ENCODE results near the gene UFSP2.

The UFSP2 gene

GRCh38 chr4:185390941-185391340 lies 34.8 kb downstream of the UFSP2 start:
- Mint-ChIP-seq H3K9me3 (no peaks in the 10 kb centered on the region), H3K27me3 (no peaks in the 10 kb centered on the region), H3K27ac (peak overlapping the region in 1 of 2 donors; percentile 32), H3K4me1 (ENCODE audit: low read depth in 2 of 2) (peaks cover 8 to 13% of the 10 kb centered on the region in 2 donors), H3K36me3 (ENCODE audit: insufficient read depth) (peaks cover 8% of the 10 kb centered on the region), H3K4me3 (no peak overlapping the region)
- no peak for ATAC-seq (replicated peaks)
- no peak for DNase-seq

- Mint-ChIP-seq H3K4me3 (no peak overlapping the region), H3K27ac (no peak overlapping the region), H3K4me1 (ENCODE audit: low read depth in 2 of 2) (peaks cover 0 to 8% of the 10 kb centered on the region in 2 donors), H3K27me3 (no peaks in the 10 kb centered on the region), H3K9me3 (no peaks in the 10 kb centered on the region), H3K36me3 (ENCODE audit: insufficient read depth) (no peaks in the 10 kb centered on the region)
- DNase-seq (no peak), ATAC-seq (replicated peaks) (no peak)
Measured at GRCh38 chr4:185387957-185388356, 37.8 kb downstream of the UFSP2 start.

- Mint-ChIP-seq H3K36me3 (ENCODE audit: insufficient read depth) (no peaks in the 10 kb centered on the region), H3K27ac (peak overlapping the region in 1 of 2 donors; percentile 63), H3K4me3 (no peak overlapping the region), H3K9me3 (peaks cover 0 to 11% of the 10 kb centered on the region in 2 donors), H3K4me1 (ENCODE audit: low read depth in 2 of 2) (peaks cover 0 to 8% of the 10 kb centered on the region in 2 donors), H3K27me3 (no peaks in the 10 kb centered on the region)
- ATAC-seq (replicated peaks) (no peak), DNase-seq (no peak)
Measured at GRCh38 chr4:185384930-185385331, 40.8 kb downstream of the UFSP2 start.

- ATAC-seq (replicated peaks) (no peak), DNase-seq (no peak)
- Mint-ChIP-seq H3K9me3 (peaks cover 0 to 11% of the 10 kb centered on the region in 2 donors), H3K36me3 (ENCODE audit: insufficient read depth) (no peaks in the 10 kb centered on the region), H3K27ac (no peak overlapping the region), H3K4me1 (ENCODE audit: low read depth in 2 of 2) (peaks cover 0 to 8% of the 10 kb centered on the region in 2 donors), H3K27me3 (no peaks in the 10 kb centered on the region), H3K4me3 (no peak overlapping the region)
Measured at GRCh38 chr4:185384061-185384460, 41.7 kb downstream of the UFSP2 start.

- no peaks in the 10 kb centered on the region for H3K27me3 Mint-ChIP-seq
- DNase-seq (no peak), ATAC-seq (replicated peaks) (no peak)
- H3K27ac Mint-ChIP-seq = no peak overlapping the region
- no peak overlapping the region for H3K4me3 Mint-ChIP-seq
- peaks cover 0 to 11% of the 10 kb centered on the region in 2 donors for H3K9me3 Mint-ChIP-seq
- H3K4me1 Mint-ChIP-seq (ENCODE audit: low read depth in 2 of 2) = peaks cover 0 to 8% of the 10 kb centered on the region in 2 donors
- H3K36me3 Mint-ChIP-seq (ENCODE audit: insufficient read depth) = no peaks in the 10 kb centered on the region
Measured at GRCh38 chr4:185383451-185383850, 42.3 kb downstream of the UFSP2 start.

- peaks cover 0 to 8% of the 10 kb centered on the region in 2 donors for H3K4me1 Mint-ChIP-seq (ENCODE audit: low read depth in 2 of 2)
- no peaks in the 10 kb centered on the region for H3K27me3 Mint-ChIP-seq
- no peak overlapping the region for H3K4me3 Mint-ChIP-seq
- no peak for ATAC-seq (replicated peaks)
- no peaks in the 10 kb centered on the region for H3K36me3 Mint-ChIP-seq (ENCODE audit: insufficient read depth)
- H3K27ac Mint-ChIP-seq = no peak overlapping the region
- DNase-seq = no peak
- H3K9me3 Mint-ChIP-seq = peaks cover 0 to 11% of the 10 kb centered on the region in 2 donors
Measured at GRCh38 chr4:185382754-185383153, 43.0 kb downstream of the UFSP2 start.

- Mint-ChIP-seq H3K4me1 (ENCODE audit: low read depth in 2 of 2) (peaks cover 0 to 8% of the 10 kb centered on the region in 2 donors), H3K9me3 (peaks cover 0 to 11% of the 10 kb centered on the region in 2 donors), H3K27me3 (no peaks in the 10 kb centered on the region), H3K36me3 (ENCODE audit: insufficient read depth) (no peaks in the 10 kb centered on the region), H3K4me3 (no peak overlapping the region), H3K27ac (no peak overlapping the region)
- no peak for ATAC-seq (replicated peaks)
- no peak for DNase-seq
Measured at GRCh38 chr4:185381288-185382196, 44.2 kb downstream of the UFSP2 start.

- no peak for ATAC-seq (replicated peaks)
- H3K9me3 Mint-ChIP-seq = peaks cover 0 to 11% of the 10 kb centered on the region in 2 donors
Measured at GRCh38 chr4:185380320-185380719, 45.4 kb downstream of the UFSP2 start.

GRCh38 chr4:185379326-185380295 lies 46.2 kb downstream of the UFSP2 start:
- Mint-ChIP-seq H3K9me3 (peaks cover 0 to 11% of the 10 kb centered on the region in 2 donors), H3K36me3 (ENCODE audit: insufficient read depth) (no peaks in the 10 kb centered on the region), H3K27ac (no peak overlapping the region), H3K4me3 (no peak overlapping the region), H3K27me3 (no peaks in the 10 kb centered on the region), H3K4me1 (ENCODE audit: low read depth in 2 of 2) (peaks cover 0 to 3% of the 10 kb centered on the region in 2 donors)
- ATAC-seq (replicated peaks) = no peak
- DNase-seq = no peak

More at GRCh38 chr4:185380320-185380719, 45.4 kb downstream of the UFSP2 start:
- H3K4me1 Mint-ChIP-seq (ENCODE audit: low read depth in 2 of 2) = peaks cover 0 to 8% of the 10 kb centered on the region in 2 donors
- H3K4me3 Mint-ChIP-seq = no peak overlapping the region
- H3K27me3 Mint-ChIP-seq = no peaks in the 10 kb centered on the region
- no peaks in the 10 kb centered on the region for H3K36me3 Mint-ChIP-seq (ENCODE audit: insufficient read depth)
- H3K27ac Mint-ChIP-seq = no peak overlapping the region
- no peak for DNase-seq

GRCh38 chr4:185378264-185378663 lies 47.5 kb downstream of the UFSP2 start:
- no peaks in the 10 kb centered on the region for H3K4me1 Mint-ChIP-seq (ENCODE audit: low read depth in 2 of 2)
- ATAC-seq (replicated peaks) (no peak), DNase-seq (no peak)
- H3K27me3 Mint-ChIP-seq = no peaks in the 10 kb centered on the region
- H3K9me3 Mint-ChIP-seq = peaks cover 0 to 11% of the 10 kb centered on the region in 2 donors
- no peaks in the 10 kb centered on the region for H3K36me3 Mint-ChIP-seq (ENCODE audit: insufficient read depth)
- H3K4me3 Mint-ChIP-seq = no peak overlapping the region
- no peak overlapping the region for H3K27ac Mint-ChIP-seq

- no peaks in the 10 kb centered on the region for H3K4me1 Mint-ChIP-seq (ENCODE audit: low read depth in 2 of 2)
- no peak overlapping the region for H3K27ac Mint-ChIP-seq
- H3K36me3 Mint-ChIP-seq (ENCODE audit: insufficient read depth) = peaks cover 4% of the 10 kb centered on the region
- H3K4me3 Mint-ChIP-seq = no peak overlapping the region
- DNase-seq (no peak), ATAC-seq (replicated peaks) (no peak)
- no peaks in the 10 kb centered on the region for H3K27me3 Mint-ChIP-seq
- no peaks in the 10 kb centered on the region for H3K9me3 Mint-ChIP-seq
Measured at GRCh38 chr4:185374573-185374972, 51.2 kb downstream of the UFSP2 start.

- H3K36me3 Mint-ChIP-seq (ENCODE audit: insufficient read depth) = peaks cover 4% of the 10 kb centered on the region
- no peak overlapping the region for H3K4me3 Mint-ChIP-seq
- no peak overlapping the region for H3K27ac Mint-ChIP-seq
- no peaks in the 10 kb centered on the region for H3K9me3 Mint-ChIP-seq
- H3K4me1 Mint-ChIP-seq (ENCODE audit: low read depth in 2 of 2) = no peaks in the 10 kb centered on the region
- H3K27me3 Mint-ChIP-seq = no peaks in the 10 kb centered on the region
- DNase-seq = no peak
- ATAC-seq (replicated peaks) = no peak
Measured at GRCh38 chr4:185374027-185374426, 51.7 kb downstream of the UFSP2 start.

- Mint-ChIP-seq H3K4me1 (ENCODE audit: low read depth in 2 of 2) (no peaks in the 10 kb centered on the region), H3K27me3 (no peaks in the 10 kb centered on the region), H3K9me3 (no peaks in the 10 kb centered on the region)
Measured at GRCh38 chr4:185371702-185372101, 54.1 kb downstream of the UFSP2 start.

More at GRCh38 chr4:185371702-185372101, 54.1 kb downstream of the UFSP2 start:
- Mint-ChIP-seq H3K4me3 (no peak overlapping the region), H3K36me3 (ENCODE audit: insufficient read depth) (peaks cover 4% of the 10 kb centered on the region), H3K27ac (no peak overlapping the region)
- DNase-seq (no peak), ATAC-seq (replicated peaks) (no peak)

Data from effector memory CD8-positive, alpha-beta T cell (primary cell).